Calu3 (cell line): ENCODE measurements around the gene KCNK6. TPM values are rescaled to one million over a fixed set of nuclear protein-coding genes. Genes with fewer than 3 reads are reported as not detected.

ENCODE experiments used
- BruUV-seq: library from RNA; stranded (reverse); fragments of 400-500 nt; replicated peaks from 2 replicates; lab custom pipeline; 2021; lab: Mats Ljungman, UMichigan
- CTCF ChIA-PET: fragments of 300-600 bp; sonication (Branson Sonifier 250); formaldehyde crosslinking; loops from one replicate; lab custom pipeline; 2022; ENCODE audit warnings: antibody characterized with exemption; lab: Charles Lee
- DNase-seq: peaks from one replicate; pipeline ENCODE4 v3.0.0; 2022
- H3K27ac Mint-ChIP-seq: one replicate; pipeline ENCODE4 v1.8.0; 2022; ENCODE audit warnings: mixed read lengths; ENCODE audit not compliant: unreplicated experiment
- H3K27me3 Mint-ChIP-seq: one replicate; pipeline ENCODE4 v1.8.0; 2022; ENCODE audit warnings: mixed read lengths; ENCODE audit not compliant: unreplicated experiment
- H3K36me3 Mint-ChIP-seq: one replicate; pipeline ENCODE4 v1.8.0; 2022; ENCODE audit warnings: mild to moderate bottlenecking, moderate library complexity, mixed read lengths; ENCODE audit not compliant: insufficient read depth, unreplicated experiment
- H3K4me1 Mint-ChIP-seq: one replicate; pipeline ENCODE4 v1.8.0; 2022; ENCODE audit warnings: mild to moderate bottlenecking, low read depth, mixed read lengths; ENCODE audit not compliant: unreplicated experiment
- H3K4me3 Mint-ChIP-seq: one replicate; pipeline ENCODE4 v1.8.0; 2022; ENCODE audit warnings: mild to moderate bottlenecking, low read depth, moderate library complexity, mixed read lengths; ENCODE audit not compliant: unreplicated experiment
- H3K9me3 Mint-ChIP-seq: one replicate; pipeline ENCODE4 v1.8.0; 2022; ENCODE audit warnings: low read depth, mixed read lengths; ENCODE audit not compliant: unreplicated experiment
- intact Hi-C: fragments of 100-400 bp; cut with micrococcal nuclease; formaldehyde crosslinking; loops from one replicate; pipeline ENCODE4 v1.10.0; 2022; ENCODE audit not compliant: unreplicated experiment
- total RNA-seq: library from RNA; stranded (reverse); gene quantifications from 2 replicates; pipeline ENCODE4 v1.2.3, GENCODE V29; 2022
- TF ChIP-seq, protein P1 (sequence below): fragments of 200-600 bp; IDR thresholded peaks from one replicate; pipeline ENCODE4 v1.8.0; 2022; ENCODE audit warnings: antibody characterized with exemption; ENCODE audit not compliant: unreplicated experiment

KCNK6 gene
- total RNA-seq, 1 experiment from 2014 or later: 3.6 TPM

DNA sequence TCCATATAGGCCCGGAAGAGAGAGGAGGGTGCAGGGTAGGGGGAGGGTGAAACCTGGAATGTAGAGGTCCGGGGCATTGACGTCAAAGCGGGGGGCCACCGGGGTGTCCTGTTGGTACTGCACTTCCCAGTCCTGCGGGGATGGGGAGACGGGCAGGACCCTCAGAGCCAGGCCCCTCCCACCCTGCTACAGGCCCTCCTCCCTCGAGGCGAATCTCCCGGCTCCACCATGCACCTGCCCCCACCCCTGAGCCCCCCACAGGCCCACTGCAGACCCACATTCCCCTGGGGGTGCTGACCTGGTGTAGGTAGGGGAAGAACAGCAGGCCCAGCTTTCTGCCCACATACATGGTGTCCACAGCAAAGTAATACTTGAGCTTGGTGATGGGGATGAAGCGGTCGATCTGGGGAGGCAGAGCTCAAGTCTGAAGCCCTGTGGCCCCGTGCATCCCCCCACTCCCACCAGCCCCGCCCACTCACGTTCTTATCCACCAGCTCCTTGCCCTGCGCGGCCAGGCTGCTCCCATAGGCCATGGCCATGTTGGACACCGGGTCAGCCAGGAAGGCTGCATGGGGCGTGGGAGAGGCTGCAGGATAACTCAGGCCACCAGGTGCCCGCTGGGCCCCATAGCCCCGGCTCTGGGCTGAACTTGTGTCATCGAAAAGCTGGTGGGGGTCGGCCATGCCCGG lies 10.6 kb upstream of the KCNK6 start:
- Mint-ChIP-seq H3K4me3 (no peak overlapping the region), H3K36me3 (peaks cover 63% of the 10 kb centered on the region), H3K4me1 (peaks cover 20% of the 10 kb centered on the region), H3K9me3 (peaks cover 4% of the 10 kb centered on the region), H3K27ac (peak overlapping the region; percentile 80), H3K27me3 (no peaks in the 10 kb centered on the region)
- no peak for DNase-seq
- intact Hi-C loops: no loop called here
- no TSS peak for BruUV-seq
- CTCF ChIA-PET: no interaction called here
- TF ChIP-seq, protein P1, sequence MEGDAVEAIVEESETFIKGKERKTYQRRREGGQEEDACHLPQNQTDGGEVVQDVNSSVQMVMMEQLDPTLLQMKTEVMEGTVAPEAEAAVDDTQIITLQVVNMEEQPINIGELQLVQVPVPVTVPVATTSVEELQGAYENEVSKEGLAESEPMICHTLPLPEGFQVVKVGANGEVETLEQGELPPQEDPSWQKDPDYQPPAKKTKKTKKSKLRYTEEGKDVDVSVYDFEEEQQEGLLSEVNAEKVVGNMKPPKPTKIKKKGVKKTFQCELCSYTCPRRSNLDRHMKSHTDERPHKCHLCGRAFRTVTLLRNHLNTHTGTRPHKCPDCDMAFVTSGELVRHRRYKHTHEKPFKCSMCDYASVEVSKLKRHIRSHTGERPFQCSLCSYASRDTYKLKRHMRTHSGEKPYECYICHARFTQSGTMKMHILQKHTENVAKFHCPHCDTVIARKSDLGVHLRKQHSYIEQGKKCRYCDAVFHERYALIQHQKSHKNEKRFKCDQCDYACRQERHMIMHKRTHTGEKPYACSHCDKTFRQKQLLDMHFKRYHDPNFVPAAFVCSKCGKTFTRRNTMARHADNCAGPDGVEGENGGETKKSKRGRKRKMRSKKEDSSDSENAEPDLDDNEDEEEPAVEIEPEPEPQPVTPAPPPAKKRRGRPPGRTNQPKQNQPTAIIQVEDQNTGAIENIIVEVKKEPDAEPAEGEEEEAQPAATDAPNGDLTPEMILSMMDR: no peak

DNA sequence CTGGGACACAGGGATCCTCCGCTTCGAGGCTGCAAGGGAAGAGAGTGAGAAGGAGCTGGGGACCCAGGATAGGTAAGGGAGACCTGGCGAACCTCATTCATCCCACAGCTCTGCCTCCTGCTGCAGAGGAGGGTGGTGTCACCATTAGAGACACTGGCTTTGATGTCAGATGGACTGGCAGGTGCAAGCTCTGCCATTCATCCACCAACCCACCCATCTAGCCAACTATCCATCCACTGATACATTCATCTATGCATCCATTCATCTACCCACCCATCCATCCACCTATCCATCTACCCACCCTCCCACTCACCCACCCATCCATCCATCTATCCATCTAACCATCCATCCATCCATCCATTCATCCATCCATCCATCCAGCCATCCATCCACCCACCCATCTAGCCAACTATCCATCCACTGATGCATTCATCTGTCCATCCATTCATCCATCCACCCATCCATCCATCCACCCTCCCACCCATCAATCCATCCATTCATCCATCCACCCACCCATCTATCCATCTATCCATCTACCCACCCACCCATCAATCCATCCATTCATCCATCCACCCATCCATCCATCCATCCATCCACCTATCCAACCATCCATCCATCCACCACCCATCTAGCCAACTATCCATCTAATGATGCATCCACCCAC lies 9.9 kb upstream of the KCNK6 start:
- Mint-ChIP-seq H3K27ac (no peak overlapping the region), H3K9me3 (peaks cover 4% of the 10 kb centered on the region), H3K27me3 (no peaks in the 10 kb centered on the region), H3K4me3 (no peak overlapping the region), H3K36me3 (peaks cover 56% of the 10 kb centered on the region), H3K4me1 (peaks cover 17% of the 10 kb centered on the region)
- DNase-seq: no peak
- TF ChIP-seq, protein P1: no peak
- intact Hi-C loops: no loop called here
- BruUV-seq: no TSS peak
- CTCF ChIA-PET: no interaction called here

DNA sequence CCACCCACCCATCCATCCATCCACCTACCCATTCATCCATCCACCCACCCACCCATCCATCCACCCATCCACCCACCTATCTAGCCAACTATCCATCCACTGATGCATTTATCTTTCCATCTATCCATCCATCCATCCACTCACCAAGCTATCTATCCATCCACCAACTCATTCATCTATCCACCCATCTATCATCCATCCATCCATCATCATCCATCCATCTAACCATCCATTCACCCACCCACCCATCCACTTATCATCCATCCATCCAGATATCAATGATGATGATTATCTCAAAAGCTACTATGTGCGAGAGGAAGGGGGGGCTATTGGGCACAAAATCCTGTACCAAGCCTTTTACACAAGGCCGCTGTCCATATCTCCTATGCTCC lies 9.4 kb upstream of the KCNK6 start:
- Mint-ChIP-seq H3K27ac (no peak overlapping the region), H3K4me1 (peaks cover 11% of the 10 kb centered on the region), H3K27me3 (no peaks in the 10 kb centered on the region), H3K36me3 (peaks cover 54% of the 10 kb centered on the region), H3K4me3 (no peak overlapping the region), H3K9me3 (peaks cover 4% of the 10 kb centered on the region)
- no peak for DNase-seq
- BruUV-seq: no TSS peak
- intact Hi-C loops: no loop called here
- TF ChIP-seq, protein P1: no peak
- CTCF ChIA-PET: no interaction called here

DNA sequence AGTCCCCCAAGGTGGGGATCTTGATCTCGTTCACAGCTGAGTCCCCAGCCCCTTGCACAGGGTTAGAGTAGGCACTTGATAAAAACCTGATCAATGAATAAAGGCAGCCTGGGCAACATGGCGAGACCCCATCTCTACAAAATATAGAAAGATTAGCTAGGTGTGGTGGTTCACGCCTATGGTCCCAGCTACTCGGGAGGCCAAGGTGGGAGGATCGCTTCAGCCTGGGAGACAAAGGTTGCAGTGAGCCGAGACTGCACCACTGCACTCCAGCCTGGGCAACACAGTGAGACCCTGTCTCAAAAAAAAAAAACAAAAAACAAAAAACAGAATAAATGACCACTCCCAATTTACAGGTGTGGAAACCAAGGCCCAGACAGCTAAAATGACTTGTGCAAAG lies 8.7 kb upstream of the KCNK6 start:
- DNase-seq: no peak
- BruUV-seq: no TSS peak
- peaks cover 10% of the 10 kb centered on the region for H3K4me1 Mint-ChIP-seq
- no peak overlapping the region for H3K4me3 Mint-ChIP-seq
- H3K27me3 Mint-ChIP-seq: no peaks in the 10 kb centered on the region
- CTCF ChIA-PET: no interaction called here
- H3K9me3 Mint-ChIP-seq: peaks cover 4% of the 10 kb centered on the region
- no peak overlapping the region for H3K27ac Mint-ChIP-seq
- intact Hi-C loops: no loop called here
- TF ChIP-seq, protein P1: no peak
- peaks cover 56% of the 10 kb centered on the region for H3K36me3 Mint-ChIP-seq
